Placental pericyte (primary cell): ENCODE measurements around the gene OR51G2. TPM values are rescaled to one million over a fixed set of nuclear protein-coding genes. Genes with fewer than 3 reads are reported as not detected.

Experiments
- total RNA-seq: library from RNA; depleted of rRNA; stranded (reverse); fragments of >200 nt; gene quantifications from 2 replicates; pipeline ENCODE4 v1.2.3, GENCODE V29; 2012

Gene OR51G2
- total RNA-seq = not detected in 2 replicates

GRCh38 chr11:4919250-4919649 lies at the start of gene OR51G2:
Gene OR51G2, minus strand, starts transcription at chr11:4919350. Its CDS starts 3,687 bp downstream, at chr11:4915663.

GRCh38 chr11:4955613-4956012 lies 36.5 kb upstream of the OR51G2 start, which contains the start of gene OR51A2:
Gene OR51A2, minus strand, starts transcription at chr11:4955713. Its CDS starts 0 bp downstream, at chr11:4955713.

GRCh38 chr11:4947505-4947904 lies 28.4 kb upstream of the OR51G2 start, which contains the start of gene OR51A4:
Gene OR51A4, minus strand, starts transcription at chr11:4947605. Its CDS starts 505 bp downstream, at chr11:4947100.

GRCh38 chr11:4924239-4924638 lies 5.1 kb upstream of the OR51G2 start, which contains the start of gene OR51G1:
Gene OR51G1, minus strand, starts transcription at chr11:4924339. Its CDS starts 0 bp downstream, at chr11:4924339.

GRCh38 chr11:4903484-4903883 lies 15.7 kb downstream of the OR51G2 start, which contains the start of gene OR51A7:
Gene OR51A7, plus strand, starts transcription at chr11:4903783. Its CDS starts 3,587 bp downstream, at chr11:4907370.

GRCh38 chr11:4881860-4882500 lies 37.2 kb downstream of the OR51G2 start, which contains the start of gene OR51T1:
Gene OR51T1, plus strand, starts transcription at chr11:4881900. Its CDS starts 0 bp downstream, at chr11:4881900.

Other genes starting within 250 kb of the OR51G2 start
- 0.14 and 0.22 TPM in 2 replicates for gene OR51E2, start 221.5 kb downstream of the OR51G2 start, total RNA-seq
- not detected in 2 replicates for gene MMP26, start 214.6 kb downstream of the OR51G2 start, total RNA-seq
- gene OR51F1, start 149.4 kb downstream of the OR51G2 start, total RNA-seq = not detected in 2 replicates
- not detected in 2 replicates for gene OR52R1, start 115.0 kb downstream of the OR51G2 start, total RNA-seq
- gene OR51F2, start 98.0 kb downstream of the OR51G2 start, total RNA-seq = not detected in 2 replicates
- not detected in 2 replicates for gene OR51S1, start 70.1 kb downstream of the OR51G2 start, total RNA-seq
- not detected in 2 replicates for gene OR51T1, start 37.5 kb downstream of the OR51G2 start, total RNA-seq
- not detected in 2 replicates for gene OR51A7, start 15.6 kb downstream of the OR51G2 start, total RNA-seq
- not detected in 2 replicates for gene OR51G1, start 5.0 kb upstream of the OR51G2 start, total RNA-seq
- gene OR51A4, start 28.3 kb upstream of the OR51G2 start, total RNA-seq = not detected in 2 replicates
- not detected in 2 replicates for gene OR51A2, start 36.4 kb upstream of the OR51G2 start, total RNA-seq
- not detected in 2 replicates for gene OR51L1, start 75.5 kb upstream of the OR51G2 start, total RNA-seq
- gene OR52J3, start 127.2 kb upstream of the OR51G2 start, total RNA-seq = not detected in 2 replicates
- gene OR52E2, start 140.3 kb upstream of the OR51G2 start, total RNA-seq = not detected in 2 replicates
- not detected in 2 replicates for gene OR52E1, start 150.2 kb upstream of the OR51G2 start, total RNA-seq
- gene OR52A5, start 219.0 kb upstream of the OR51G2 start, total RNA-seq = not detected in 2 replicates
- gene OR52A1, start 235.4 kb upstream of the OR51G2 start, total RNA-seq = not detected in 2 replicates